Cardiac fibroblast (primary cell): ENCODE data around the gene CEBPG.

ENCODE experiments used
- DNase-seq, 2 donors: peaks; one replicate each; pipeline versions ENCODE4 v3.0.0 to v3.0.0-alpha.2; 2010; ENCODE audit warnings: low read depth in 2 of 2
- H3K4me3 ChIP-seq, 2 donors: replicated peaks in 1 of 2; 1 replicate in 1 of 2; 2 replicates in 1 of 2; pipeline ENCODE4 v1.5.1; 2011; ENCODE audit warnings: low read depth in 2 of 2, low read length in 2 of 2, mild to moderate bottlenecking in 2 of 2, moderate library complexity in 1 of 2
- TF ChIP-seq, protein P1 (sequence below): IDR thresholded peaks from one replicate; pipeline ENCODE4 v1.5.1; 2011; ENCODE audit warnings: low read depth, mild to moderate bottlenecking, low read length, inconsistent platforms

CEBPG gene

DNA sequence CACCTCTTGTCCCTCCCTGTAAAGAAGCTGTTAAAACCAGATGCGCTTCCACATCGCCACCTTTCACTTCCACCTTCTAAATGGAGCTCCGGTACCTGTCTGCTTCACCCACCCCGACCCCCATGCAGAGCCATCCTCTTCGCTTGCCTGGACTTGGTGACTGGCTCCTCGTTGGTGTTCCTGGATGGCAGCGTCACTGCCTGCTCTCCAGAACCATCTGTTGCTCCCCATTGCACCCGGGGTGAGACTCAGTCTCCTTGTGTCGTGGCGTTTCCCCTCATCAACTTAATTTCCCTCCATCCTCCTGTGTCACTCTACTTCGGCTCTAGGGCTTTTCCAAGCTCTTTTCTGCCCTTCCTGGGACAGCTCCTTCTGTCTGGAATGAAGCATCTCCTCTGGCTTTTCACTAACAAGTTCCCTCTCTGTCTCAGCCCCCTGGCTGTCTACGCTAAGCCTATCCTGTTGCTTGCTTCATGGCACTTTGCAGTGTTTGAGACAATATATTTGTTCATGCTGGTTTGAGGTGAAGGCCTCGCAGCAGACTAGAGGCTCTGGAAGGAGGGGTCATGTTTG, 10.3 kb downstream of the CEBPG start:
- no peak for DNase-seq
- H3K4me3 ChIP-seq, result no peak overlapping the region
- TF ChIP-seq, protein P1, sequence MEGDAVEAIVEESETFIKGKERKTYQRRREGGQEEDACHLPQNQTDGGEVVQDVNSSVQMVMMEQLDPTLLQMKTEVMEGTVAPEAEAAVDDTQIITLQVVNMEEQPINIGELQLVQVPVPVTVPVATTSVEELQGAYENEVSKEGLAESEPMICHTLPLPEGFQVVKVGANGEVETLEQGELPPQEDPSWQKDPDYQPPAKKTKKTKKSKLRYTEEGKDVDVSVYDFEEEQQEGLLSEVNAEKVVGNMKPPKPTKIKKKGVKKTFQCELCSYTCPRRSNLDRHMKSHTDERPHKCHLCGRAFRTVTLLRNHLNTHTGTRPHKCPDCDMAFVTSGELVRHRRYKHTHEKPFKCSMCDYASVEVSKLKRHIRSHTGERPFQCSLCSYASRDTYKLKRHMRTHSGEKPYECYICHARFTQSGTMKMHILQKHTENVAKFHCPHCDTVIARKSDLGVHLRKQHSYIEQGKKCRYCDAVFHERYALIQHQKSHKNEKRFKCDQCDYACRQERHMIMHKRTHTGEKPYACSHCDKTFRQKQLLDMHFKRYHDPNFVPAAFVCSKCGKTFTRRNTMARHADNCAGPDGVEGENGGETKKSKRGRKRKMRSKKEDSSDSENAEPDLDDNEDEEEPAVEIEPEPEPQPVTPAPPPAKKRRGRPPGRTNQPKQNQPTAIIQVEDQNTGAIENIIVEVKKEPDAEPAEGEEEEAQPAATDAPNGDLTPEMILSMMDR, result no peak

DNA sequence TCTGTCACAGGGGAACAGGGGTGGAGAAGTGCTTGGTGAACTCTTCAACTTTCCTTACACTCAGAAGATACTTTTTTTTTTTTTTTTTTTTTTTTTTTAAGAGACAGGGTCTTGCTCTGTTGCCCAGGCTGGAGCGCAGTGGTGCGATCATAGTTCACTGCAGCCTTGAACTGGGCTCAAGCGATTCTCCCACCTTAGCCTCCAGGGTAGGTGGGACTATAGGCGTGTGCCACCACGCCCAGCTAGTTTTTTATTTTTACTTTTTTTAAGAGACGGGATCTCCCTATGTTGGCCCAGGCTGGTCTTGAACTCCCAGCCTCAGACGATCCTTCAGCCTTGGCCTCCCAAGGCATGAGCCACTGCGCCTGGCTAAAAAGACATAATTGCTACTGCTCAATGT, 11.5 kb downstream of the CEBPG start:
- DNase-seq, result no peak
- H3K4me3 ChIP-seq, result no peak overlapping the region
- TF ChIP-seq, protein P1, result no peak

GRCh38 chr19:33385956-33386355, 12.4 kb downstream of the CEBPG start:
- no peak for DNase-seq
- TF ChIP-seq, protein P1, result no peak
- no peak overlapping the region for H3K4me3 ChIP-seq

- TF ChIP-seq, protein P1, result no peak
- DNase-seq, result no peak
- H3K4me3 ChIP-seq, result no peak overlapping the region
Observed at GRCh38 chr19:33386361-33386858, 12.9 kb downstream of the CEBPG start.

DNA sequence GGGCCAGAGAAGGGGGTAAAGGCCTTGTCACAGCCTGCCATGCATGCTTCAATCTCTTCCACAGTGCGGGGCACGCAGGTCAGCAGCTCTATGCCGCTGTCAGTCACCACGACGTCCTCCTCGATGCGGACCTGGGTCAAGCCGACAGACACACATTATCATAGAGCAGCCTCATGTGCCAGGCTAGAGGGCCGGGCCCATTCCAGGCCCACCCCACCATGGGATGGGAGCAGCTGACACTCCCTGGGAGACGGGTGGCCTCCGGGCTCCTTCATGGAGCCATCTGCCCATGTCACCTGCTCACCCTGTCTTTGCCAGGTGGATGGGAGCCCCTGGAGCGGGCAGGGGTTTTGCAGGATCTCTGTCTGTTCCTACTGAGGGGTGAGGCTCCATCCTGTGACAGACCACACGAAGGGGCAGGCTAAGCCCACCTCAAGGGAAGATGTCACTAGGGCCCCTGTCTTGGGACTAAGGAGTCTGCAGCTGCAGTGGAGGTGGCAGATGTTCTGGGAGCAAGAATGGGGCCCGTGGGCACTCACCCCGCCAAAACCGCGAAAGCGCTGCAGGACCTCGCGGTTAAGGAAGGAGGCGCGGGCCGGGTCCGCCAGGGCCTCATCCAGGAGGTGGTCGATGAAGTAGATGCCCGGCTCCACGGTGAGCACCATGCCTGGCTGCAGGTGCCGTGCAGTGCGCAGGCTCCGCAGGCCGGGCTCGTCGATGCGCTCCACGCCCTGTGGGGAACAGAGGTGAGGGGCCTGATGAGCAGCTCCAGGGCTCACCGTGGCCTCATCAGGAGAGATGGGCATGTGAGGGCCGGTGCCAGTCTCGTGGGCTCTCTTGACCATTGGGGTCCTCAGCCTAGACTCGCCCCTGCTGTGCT, 14.1 kb downstream of the CEBPG start:
- DNase-seq, result no peak
- H3K4me3 ChIP-seq, result no peak overlapping the region
- TF ChIP-seq, protein P1, result no peak

DNA sequence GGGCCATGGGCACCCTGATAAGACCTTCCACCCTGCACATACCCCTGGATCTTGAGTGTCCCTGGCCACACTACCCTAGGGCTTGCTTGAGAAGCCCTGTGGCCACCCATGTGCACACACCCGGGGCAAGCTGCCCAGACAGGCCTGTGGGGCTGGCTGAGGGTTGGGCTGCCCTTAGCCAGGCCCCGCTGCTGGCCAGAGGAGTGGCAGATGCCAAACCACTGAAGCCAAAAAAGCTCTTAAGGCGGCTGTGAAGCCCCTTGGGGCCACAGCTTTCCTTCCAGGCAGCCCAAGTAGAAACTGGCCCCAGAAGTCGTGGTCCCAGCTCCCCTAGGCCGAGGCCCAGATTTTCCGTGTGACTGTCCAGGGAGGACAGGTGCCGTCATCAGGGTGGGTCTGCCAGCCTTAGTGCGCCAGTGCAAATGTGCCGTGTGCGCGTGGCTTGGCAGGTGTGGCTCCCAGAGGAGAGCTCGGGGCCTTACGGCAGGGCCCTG, 14.8 kb downstream of the CEBPG start:
- no peak overlapping the region for H3K4me3 ChIP-seq
- no peak for DNase-seq
- TF ChIP-seq, protein P1, result no peak
